GM23248 (cell line): ENCODE results near the gene MAPKBP1.

Source experiments
- EZH2 ChIP-seq: fragments of 200-600 bp; sonication (generic); IDR thresholded peaks from 2 replicates; pipeline ENCODE4 v1.6.1; 2018; ENCODE audit warnings: antibody characterized with exemption, mild to moderate bottlenecking; ENCODE audit not compliant: insufficient read depth, poor library complexity, severe bottlenecking
- EZH2phosphoT487 ChIP-seq: fragments of 200-600 bp; sonication (generic); IDR thresholded peaks from 2 replicates; pipeline ENCODE4 v1.6.1; 2018; ENCODE audit warnings: antibody characterized with exemption, moderate library complexity, mild to moderate bottlenecking, low read depth; ENCODE audit not compliant: insufficient read depth

GRCh38 chr15:41819455-41820050, 45.3 kb downstream of the MAPKBP1 start:
- TF ChIP-seq EZH2 = no peak
- TF ChIP-seq EZH2phosphoT487 = no peak
